Endothelial cell of umbilical vein (primary cell): ENCODE data around the gene TAOK2. TPM values are rescaled to one million over a fixed set of nuclear protein-coding genes. Genes with fewer than 3 reads are reported as not detected.

ENCODE experiments used
- BruUV-seq: library from RNA; stranded (reverse); fragments of 400-500 nt; replicated peaks from 2 replicates; lab custom pipeline; 2021; lab: Mats Ljungman, UMichigan
- CTCF ChIA-PET: fragments of 300-600, 350-600 bp; sonication (Branson Sonifier 250); formaldehyde crosslinking; loops from one replicate; lab custom pipeline; 2021; ENCODE audit warnings: antibody characterized with exemption, inconsistent platforms; lab: Charles Lee
- POLR2A ChIA-PET: fragments of 300-600, 350-600 bp; sonication (Branson Sonifier 250); formaldehyde crosslinking; loops from one replicate; lab custom pipeline; 2021; ENCODE audit warnings: antibody characterized with exemption, inconsistent platforms; lab: Charles Lee
- DNase-seq: peaks from one replicate; pipeline ENCODE4 v3.0.0-alpha.2; 2011; ENCODE audit warnings: low read depth, low spot score
- FAIRE-seq: peaks from 2 replicates; lab custom pipeline; 2011; peaks lifted over from hg19 to GRCh38; lab: Jason Lieb, UNC
- H2AFZ ChIP-seq: 2 replicates; pipeline ENCODE4 v1.6.0; 2012; ENCODE audit warnings: low read depth, low read length, control low read depth, inconsistent platforms
- H3K27ac ChIP-seq: 2 replicates; pipeline ENCODE4 v1.5.1; 2011; ENCODE audit warnings: low read depth, mild to moderate bottlenecking, control low read depth, low read length, moderate library complexity; ENCODE audit not compliant: insufficient read depth
- H3K27me3 ChIP-seq, 2 experiments: 2 replicates each; pipeline versions ENCODE4 v1.6.0 to v1.6.1; 2011; ENCODE audit warnings: low read length in 2 of 2, mixed read lengths in 1 of 2; ENCODE audit not compliant: control insufficient read depth in 2 of 2, insufficient read depth in 2 of 2
- H3K36me3 ChIP-seq, 2 experiments: 2 replicates in 1 of 2; 3 replicates in 1 of 2; pipeline ENCODE4 v1.5.1; 2011; ENCODE audit warnings: low read length in 2 of 2, mild to moderate bottlenecking in 1 of 2, moderate library complexity in 1 of 2; ENCODE audit not compliant: control insufficient read depth in 2 of 2, insufficient read depth in 2 of 2; ENCODE audit errors: extremely low read depth in 1 of 2
- H3K4me1 ChIP-seq: 3 replicates; pipeline ENCODE4 v1.5.1; 2011; ENCODE audit warnings: mild to moderate bottlenecking, low read length; ENCODE audit not compliant: control insufficient read depth, insufficient read depth; ENCODE audit errors: extremely low read depth
- H3K4me2 ChIP-seq: 2 replicates; pipeline ENCODE4 v1.6.1; 2011; ENCODE audit warnings: low read length, control low read depth, mixed read lengths; ENCODE audit not compliant: insufficient read depth
- H3K4me3 ChIP-seq, 3 experiments: fragments of 200-600 bp in 1 of 3; sonication (generic), shearing (Covaris generic) in 1 of 3; replicated peaks in 1 of 3; 2 replicates each; pipeline ENCODE4 v1.5.1; 2011 to 2016; ENCODE audit warnings: control low read depth in 3 of 3, low read length in 3 of 3, mild to moderate bottlenecking in 2 of 3, inconsistent platforms in 1 of 3, low read depth in 1 of 3, moderate library complexity in 1 of 3; ENCODE audit not compliant: insufficient read depth in 1 of 3
- H3K79me2 ChIP-seq: 2 replicates; pipeline ENCODE4 v1.6.0; 2012; ENCODE audit warnings: low read length, inconsistent platforms; ENCODE audit not compliant: control insufficient read depth, insufficient read depth
- H3K9ac ChIP-seq: replicated peaks from 2 replicates; pipeline ENCODE3; 2011; ENCODE audit warnings: low read length, control low read depth; ENCODE audit not compliant: insufficient read depth; ENCODE audit errors: extremely low read depth
- H3K9me1 ChIP-seq: replicated peaks from 3 replicates; pipeline ENCODE4 v1.6.0; 2011; ENCODE audit warnings: mild to moderate bottlenecking, low read length; ENCODE audit not compliant: control insufficient read depth, insufficient read depth; ENCODE audit errors: extremely low read depth
- H3K9me3 ChIP-seq: replicated peaks from 2 replicates; pipeline ENCODE4 v1.5.1; 2012; ENCODE audit warnings: low read length, inconsistent platforms; ENCODE audit not compliant: control insufficient read depth, insufficient read depth
- H4K20me1 ChIP-seq: replicated peaks from 2 replicates; pipeline ENCODE3; 2011; ENCODE audit warnings: mild to moderate bottlenecking, low read length; ENCODE audit not compliant: control insufficient read depth, insufficient read depth; ENCODE audit errors: extremely low read depth
- EZH2 ChIP-seq: IDR thresholded peaks from 2 replicates; pipeline ENCODE4 v1.6.1; 2012; ENCODE audit warnings: borderline replicate concordance, low read depth, mild to moderate bottlenecking, moderate library complexity, low read length, inconsistent platforms; ENCODE audit not compliant: severe bottlenecking
- FOS ChIP-seq: IDR thresholded peaks from 2 replicates; pipeline ENCODE4 v1.6.1; 2011; ENCODE audit warnings: mild to moderate bottlenecking, low read length, moderate library complexity, borderline replicate concordance; ENCODE audit not compliant: insufficient read depth
- GATA2 ChIP-seq: IDR thresholded peaks from 2 replicates; pipeline ENCODE4 v1.7.0; 2011; ENCODE audit warnings: low read depth, mild to moderate bottlenecking, moderate library complexity, mixed read lengths, low read length; ENCODE audit not compliant: insufficient read length, insufficient read depth
- JUN ChIP-seq: IDR thresholded peaks from 2 replicates; pipeline ENCODE4 v1.6.1; 2011; ENCODE audit warnings: borderline replicate concordance, low read depth; ENCODE audit not compliant: insufficient read length, insufficient read depth
- MYC ChIP-seq: IDR thresholded peaks from one replicate; pipeline ENCODE4 v1.6.1; 2011; ENCODE audit warnings: mild to moderate bottlenecking, low read depth, low read length
- POLR2A ChIP-seq: IDR thresholded peaks from 2 replicates; pipeline ENCODE4 v1.6.1; 2012; ENCODE audit warnings: low read depth, mild to moderate bottlenecking, control low read depth, low read length
- POLR2AphosphoS5 ChIP-seq: IDR thresholded peaks from 2 replicates; pipeline ENCODE4 v1.6.1; 2012; ENCODE audit warnings: low read depth, mild to moderate bottlenecking, control low read depth, low read length, moderate library complexity; ENCODE audit not compliant: insufficient read depth
- dilution Hi-C: fragments of 300-500 bp; cut with MboI; formaldehyde crosslinking; loops from one replicate; pipeline ENCODE4 v1.15.0; 2019; ENCODE audit warnings: low sequenced_read_pairs; ENCODE audit not compliant: extremely low pct_ligation_motif_present
- intact Hi-C: fragments of 100-400 bp; cut with micrococcal nuclease; formaldehyde crosslinking; loops from one replicate; pipeline ENCODE4 v1.10.0; 2022
- polyA plus RNA-seq, 4 experiments: library from polyadenylated mRNA; depleted of rRNA in 3 of 4; stranded (reverse) in 3 of 4; unstranded in 1 of 4; fragments of >200 nt; gene quantifications; 2 replicates each; pipeline versions ENCODE4 v1.2.1 to v1.2.3, GENCODE V29; 2011 to 2012; ENCODE audit warnings: missing spikeins in 1 of 4
- total RNA-seq: library from RNA; stranded (reverse); gene quantifications from 2 replicates; pipeline ENCODE4 v1.2.3, GENCODE V29; 2021
- TF ChIP-seq, protein P1 (sequence below), 2 donors: IDR thresholded peaks; 1 replicate in 1 of 2; 2 replicates in 1 of 2; pipeline ENCODE4 v1.5.1; 2011; ENCODE audit warnings: low read length in 2 of 2, mild to moderate bottlenecking in 2 of 2, moderate library complexity in 2 of 2, control low read depth in 1 of 2, inconsistent platforms in 1 of 2, low read depth in 1 of 2; ENCODE audit not compliant: insufficient read depth in 1 of 2; ENCODE audit errors: extremely low read depth in 1 of 2
- TF ChIP-seq, protein P2 (sequence below): IDR thresholded peaks from 2 replicates; pipeline ENCODE4 v1.6.1; 2011; ENCODE audit not compliant: insufficient read depth, insufficient read length

Gene TAOK2
- total and polyA plus RNA-seq, 2 donors (not counting 3 experiments of a cell fraction or from before 2014, with no cell fraction given): 52.8 to 114 TPM

DNA sequence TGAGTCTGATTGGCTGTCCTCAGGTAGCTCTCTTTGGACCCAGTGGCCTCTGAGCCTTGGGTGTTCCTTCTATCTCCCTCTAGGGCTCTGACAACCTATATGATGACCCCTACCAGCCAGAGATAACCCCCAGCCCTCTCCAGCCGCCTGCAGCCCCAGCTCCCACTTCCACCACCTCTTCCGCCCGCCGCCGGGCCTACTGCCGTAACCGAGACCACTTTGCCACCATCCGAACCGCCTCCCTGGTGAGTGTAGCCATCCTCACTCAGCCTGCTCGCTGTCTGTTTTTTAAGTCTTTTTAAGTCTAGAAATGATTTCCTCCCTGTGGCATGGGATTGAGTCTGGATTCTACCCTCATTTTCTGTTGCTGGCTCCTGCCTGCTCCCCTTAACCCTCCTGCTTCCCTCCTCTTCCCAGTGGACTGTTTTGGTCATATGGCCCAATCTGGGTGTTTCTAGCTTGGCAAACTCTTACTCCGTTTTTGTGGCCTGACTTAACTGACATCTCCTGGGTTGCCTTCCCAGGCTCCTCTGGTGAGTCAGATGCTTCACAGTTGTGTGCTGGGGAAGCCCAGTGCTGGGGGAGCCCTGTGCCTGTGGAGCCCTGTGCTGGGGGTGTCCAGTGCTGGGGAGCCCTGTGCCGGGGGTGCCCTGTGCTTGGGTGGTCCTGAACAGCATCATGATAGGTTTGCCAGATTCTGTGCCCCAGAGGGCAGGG is 9.9 kb downstream of the TAOK2 start:
- intact Hi-C loops: no loop called here
- no peak overlapping the region for H3K9ac ChIP-seq
- H3K4me3 ChIP-seq: no peak overlapping the region
- H3K27me3 ChIP-seq: no peaks in the 10 kb centered on the region
- DNase-seq: no peak
- H3K9me1 ChIP-seq: no peaks in the 10 kb centered on the region
- H3K4me1 ChIP-seq: peaks cover 10% of the 10 kb centered on the region
- POLR2A ChIA-PET: interaction anchor here (0.9 kb wide), 1 partner anchor 10 kb away, joined by 3 read pairs; the partner anchor contains the start of gene TAOK2
- H3K9me3 ChIP-seq: no peaks in the 10 kb centered on the region
- no TSS peak for BruUV-seq
- no peak overlapping the region for H2AFZ ChIP-seq
- no peaks in the 10 kb centered on the region for H4K20me1 ChIP-seq
- CTCF ChIA-PET: no interaction called here
- dilution Hi-C loops: no loop called here
- H3K27ac ChIP-seq: no peak overlapping the region
- H3K4me2 ChIP-seq: no peak overlapping the region
- peaks cover 19% of the 10 kb centered on the region for H3K79me2 ChIP-seq
- peaks cover 48 to 90% of the 10 kb centered on the region in 2 experiments for H3K36me3 ChIP-seq
- FAIRE-seq: no peak
- no peak for TF ChIP-seq MYC
- TF ChIP-seq FOS: no peak
- TF ChIP-seq GATA2: no peak

DNA sequence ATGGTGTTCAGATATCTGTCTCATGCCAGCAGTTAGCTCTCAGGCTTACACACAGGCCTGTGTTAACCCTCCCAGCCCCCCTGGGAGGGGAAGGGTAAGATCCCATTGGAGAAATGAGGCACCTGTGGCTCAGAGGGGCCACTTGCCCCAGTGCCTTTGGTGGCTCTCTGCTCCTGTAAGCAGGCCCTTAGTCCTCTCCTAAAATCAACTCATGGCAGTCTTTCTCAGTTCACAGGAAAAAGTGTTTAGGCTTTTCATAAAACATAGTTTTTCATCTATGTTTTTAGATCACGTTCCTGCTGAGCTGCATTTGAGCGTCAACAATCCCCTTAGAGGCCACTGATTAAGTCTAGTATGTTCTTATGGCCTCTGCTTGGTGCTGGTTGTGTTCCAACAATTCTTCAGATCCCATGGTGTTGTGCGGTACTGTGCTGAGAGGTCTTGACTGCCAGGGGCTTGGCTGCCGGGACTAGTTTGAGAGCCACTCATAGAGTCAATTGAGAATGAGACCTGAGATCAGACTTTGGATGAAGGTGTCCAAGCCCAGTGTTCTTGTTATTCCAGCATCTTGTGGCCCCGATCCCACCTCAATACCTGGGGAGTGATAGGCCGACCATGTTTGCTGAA is 10.6 kb downstream of the TAOK2 start:
- peaks cover 8% of the 10 kb centered on the region for H3K4me1 ChIP-seq
- no peak for TF ChIP-seq FOS
- no peak for TF ChIP-seq GATA2
- TF ChIP-seq EZH2: no peak
- no peak for TF ChIP-seq POLR2AphosphoS5
- TF ChIP-seq POLR2A: no peak
- TF ChIP-seq, protein P1, sequence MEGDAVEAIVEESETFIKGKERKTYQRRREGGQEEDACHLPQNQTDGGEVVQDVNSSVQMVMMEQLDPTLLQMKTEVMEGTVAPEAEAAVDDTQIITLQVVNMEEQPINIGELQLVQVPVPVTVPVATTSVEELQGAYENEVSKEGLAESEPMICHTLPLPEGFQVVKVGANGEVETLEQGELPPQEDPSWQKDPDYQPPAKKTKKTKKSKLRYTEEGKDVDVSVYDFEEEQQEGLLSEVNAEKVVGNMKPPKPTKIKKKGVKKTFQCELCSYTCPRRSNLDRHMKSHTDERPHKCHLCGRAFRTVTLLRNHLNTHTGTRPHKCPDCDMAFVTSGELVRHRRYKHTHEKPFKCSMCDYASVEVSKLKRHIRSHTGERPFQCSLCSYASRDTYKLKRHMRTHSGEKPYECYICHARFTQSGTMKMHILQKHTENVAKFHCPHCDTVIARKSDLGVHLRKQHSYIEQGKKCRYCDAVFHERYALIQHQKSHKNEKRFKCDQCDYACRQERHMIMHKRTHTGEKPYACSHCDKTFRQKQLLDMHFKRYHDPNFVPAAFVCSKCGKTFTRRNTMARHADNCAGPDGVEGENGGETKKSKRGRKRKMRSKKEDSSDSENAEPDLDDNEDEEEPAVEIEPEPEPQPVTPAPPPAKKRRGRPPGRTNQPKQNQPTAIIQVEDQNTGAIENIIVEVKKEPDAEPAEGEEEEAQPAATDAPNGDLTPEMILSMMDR (IDR thresholded peaks at IDR 0.05; ENCODE audit: extremely low read depth in 1 of 2, insufficient read depth in 1 of 2, low read depth in 1 of 2, low read length in 2 of 2): no peak
- TF ChIP-seq, protein P2, sequence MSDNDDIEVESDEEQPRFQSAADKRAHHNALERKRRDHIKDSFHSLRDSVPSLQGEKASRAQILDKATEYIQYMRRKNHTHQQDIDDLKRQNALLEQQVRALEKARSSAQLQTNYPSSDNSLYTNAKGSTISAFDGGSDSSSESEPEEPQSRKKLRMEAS: no peak
- no peak for TF ChIP-seq MYC
- no peak for TF ChIP-seq JUN
- no peaks in the 10 kb centered on the region for H3K9me3 ChIP-seq
- H3K9ac ChIP-seq: no peak overlapping the region
- FAIRE-seq (no peak), DNase-seq (no peak)
- H4K20me1 ChIP-seq: no peaks in the 10 kb centered on the region
- ChIA-PET CTCF (interaction anchor here (2.1 kb wide), 1 partner anchor 21 kb away, joined by 6 read pairs; no protein-coding TSS in a partner anchor), POLR2A (interaction anchor here (0.9 kb wide), 1 partner anchor 10 kb away, joined by 3 read pairs; the partner anchor contains the start of gene TAOK2)
- H3K9me1 ChIP-seq: no peaks in the 10 kb centered on the region
- H3K27me3 ChIP-seq: no peaks in the 10 kb centered on the region
- no peak overlapping the region for H3K4me3 ChIP-seq
- BruUV-seq: no TSS peak
- H3K79me2 ChIP-seq: peaks cover 13% of the 10 kb centered on the region
- H3K36me3 ChIP-seq: peaks cover 48 to 90% of the 10 kb centered on the region in 2 experiments
- H3K4me2 ChIP-seq: no peak overlapping the region
- no peak overlapping the region for H2AFZ ChIP-seq
- intact Hi-C loops: no loop called here
- dilution Hi-C loops: no loop called here
- no peak overlapping the region for H3K27ac ChIP-seq
